Pulmonary artery endothelial cell (primary cell): Measurements from ENCODE around the gene PRRX1. TPM values are rescaled to one million over a fixed set of nuclear protein-coding genes. Genes with fewer than 3 reads are reported as not detected.

Experiments used
- DNase-seq: peaks from one replicate; pipeline ENCODE4 v3.0.0-alpha.2; 2011; ENCODE audit warnings: low read depth, low spot score
- total RNA-seq: library from RNA; depleted of rRNA; stranded (reverse); fragments of >200 nt; gene quantifications from 2 replicates; pipeline ENCODE4 v1.2.3, GENCODE V29; 2014

The PRRX1 gene
- total RNA-seq, 1 donor from 2014 or later: 1.3 TPM

DNA sequence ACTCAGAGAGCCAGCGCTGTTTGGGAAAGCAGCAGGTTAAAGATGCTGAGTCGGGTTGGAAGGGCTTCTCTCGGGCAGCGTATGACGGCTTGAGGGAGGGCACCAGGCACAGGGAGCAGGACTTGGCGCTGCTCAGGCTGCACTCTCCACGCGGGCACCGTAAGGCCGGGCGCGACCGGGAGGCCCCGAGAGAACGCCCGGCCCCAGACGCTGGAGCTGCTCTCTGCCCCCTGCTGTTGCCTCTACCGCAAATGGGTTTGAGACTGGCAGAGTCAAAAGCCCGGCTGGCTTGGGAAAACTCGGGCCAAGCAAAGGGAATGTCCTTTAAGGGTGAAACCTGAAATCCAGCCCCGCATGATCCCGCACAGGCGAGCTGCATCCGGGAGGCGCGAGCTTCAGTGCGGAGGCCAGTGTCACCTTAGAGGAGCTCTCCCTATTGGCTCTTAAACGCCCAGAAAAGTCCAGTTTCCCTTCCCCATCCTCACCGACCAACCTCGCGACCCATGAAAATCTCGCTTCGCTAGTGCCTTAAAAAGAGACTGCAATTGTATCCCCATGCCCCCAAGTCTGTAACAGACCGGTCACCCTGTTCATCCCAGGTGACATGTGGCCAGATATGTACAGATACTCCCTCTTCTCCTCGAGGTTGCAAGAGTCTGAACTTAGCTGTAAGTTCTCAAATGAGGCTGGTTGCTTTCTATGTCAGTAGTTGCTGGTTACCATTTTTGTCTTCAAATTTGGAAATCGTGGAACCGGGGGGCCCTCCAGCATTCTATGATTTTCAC, 1.1 kb downstream of the PRRX1 start:
- DNase-seq: no peak

DNA sequence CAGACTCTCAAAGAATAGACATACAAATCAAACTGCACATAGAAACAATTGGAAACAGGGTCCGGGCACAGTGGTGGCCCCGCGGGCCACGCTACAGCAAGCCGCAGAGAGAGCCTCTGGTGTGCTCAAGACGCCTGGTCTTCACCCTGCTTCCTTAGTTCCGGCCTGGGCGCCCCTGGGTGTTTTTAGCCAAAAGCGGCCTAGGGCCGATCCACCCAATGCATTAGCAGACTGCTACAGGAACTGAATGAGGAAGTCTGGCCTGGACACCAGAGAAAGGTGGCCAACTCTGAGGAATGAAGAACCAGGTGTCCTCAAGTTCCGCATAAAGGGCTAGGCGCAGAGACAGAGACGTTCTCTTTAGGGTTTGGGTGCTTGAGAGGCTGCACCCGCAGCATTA, 1.7 kb downstream of the PRRX1 start:
- no peak for DNase-seq

- DNase-seq: no peak
These were observed 2.8 kb downstream of the PRRX1 start for GRCh38 chr1:170666541-170667254.

DNA sequence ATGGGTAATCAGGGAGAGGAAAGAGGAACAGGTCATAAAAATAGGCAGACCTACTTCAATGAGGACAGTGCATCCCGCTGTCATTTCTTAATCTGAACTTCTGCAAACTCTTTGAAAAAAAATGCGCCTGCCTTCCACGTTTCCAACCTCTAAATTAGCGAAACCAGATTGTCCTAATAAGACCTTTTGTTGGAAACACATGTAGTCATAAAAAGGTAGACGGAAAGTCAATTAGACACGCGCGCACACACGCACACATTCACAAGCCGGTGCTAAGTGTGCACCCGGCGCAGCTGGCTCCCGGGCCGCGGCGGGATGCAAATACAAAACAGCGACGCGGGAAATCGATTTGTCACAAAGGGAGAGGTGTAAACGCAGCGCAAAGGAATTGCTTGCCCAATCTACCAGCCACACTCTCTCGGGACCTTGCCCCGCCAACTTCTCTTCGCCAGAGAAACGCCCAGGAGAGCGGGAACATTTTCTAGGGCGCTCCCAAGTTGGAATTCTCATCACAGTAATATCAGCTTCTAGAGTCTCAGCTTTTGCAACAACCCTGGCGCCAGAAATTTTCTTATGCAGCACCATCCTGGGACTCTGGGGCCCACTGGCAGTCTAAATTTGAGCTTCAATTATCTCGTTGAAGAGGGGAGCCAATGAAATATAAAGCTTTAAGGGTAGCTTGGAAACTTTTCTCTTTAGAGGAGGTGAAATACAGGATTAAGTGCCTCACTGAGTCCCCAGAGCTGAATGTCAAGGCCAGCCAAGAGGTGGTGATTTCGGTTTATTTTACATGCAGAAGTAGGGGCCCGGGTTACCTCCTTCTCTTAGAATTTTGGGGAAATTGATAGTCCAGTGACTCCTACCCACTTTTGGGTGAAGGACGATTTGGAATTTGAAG, 4.5 kb downstream of the PRRX1 start:
- DNase-seq: no peak

GRCh38 chr1:170669107-170669445, 5.1 kb downstream of the PRRX1 start:
- no peak for DNase-seq

DNA sequence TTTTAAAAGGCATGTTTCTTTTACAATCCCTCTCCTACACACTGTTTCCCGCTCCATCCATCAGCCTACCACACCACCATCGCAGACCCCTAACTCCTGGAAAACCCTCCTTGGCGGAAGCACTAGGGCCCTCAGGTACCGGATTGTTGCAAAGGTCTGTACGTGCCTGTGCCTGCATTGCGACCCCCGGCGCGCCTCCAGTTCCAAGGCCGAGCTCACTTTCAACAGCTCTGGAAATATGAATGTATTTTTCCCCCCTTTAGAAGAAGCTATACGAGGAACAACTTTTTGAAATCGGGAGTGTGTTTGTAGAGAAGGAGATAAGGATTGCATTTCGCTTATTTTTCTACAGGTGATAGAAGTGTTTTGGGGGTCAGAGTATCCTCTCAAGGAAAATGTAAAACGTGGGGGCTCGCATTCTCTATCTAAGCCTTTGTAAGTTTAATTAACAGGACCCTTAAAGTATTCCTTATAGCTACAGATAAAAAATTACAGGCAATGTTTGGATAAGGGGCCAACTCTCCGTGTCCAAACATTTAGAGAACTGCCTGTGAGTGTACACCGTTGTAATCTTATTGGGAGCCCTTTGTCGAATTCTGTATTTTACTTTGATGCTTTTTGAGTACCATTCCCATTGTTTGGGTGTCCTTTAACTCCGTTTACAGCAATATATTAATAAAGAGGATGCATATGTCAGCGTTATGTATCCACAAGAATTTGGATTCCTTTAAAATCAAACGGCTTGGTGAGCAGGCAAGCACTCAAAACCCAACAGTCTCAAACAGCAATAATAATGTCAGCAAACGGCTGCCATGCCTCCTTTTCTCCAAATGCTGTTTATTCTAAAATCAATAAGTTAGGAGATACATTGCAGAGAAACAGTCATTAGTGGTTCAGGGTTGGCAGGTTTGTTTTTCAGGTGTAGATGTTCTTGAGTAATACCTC, 5.9 kb downstream of the PRRX1 start:
- no peak for DNase-seq

DNA sequence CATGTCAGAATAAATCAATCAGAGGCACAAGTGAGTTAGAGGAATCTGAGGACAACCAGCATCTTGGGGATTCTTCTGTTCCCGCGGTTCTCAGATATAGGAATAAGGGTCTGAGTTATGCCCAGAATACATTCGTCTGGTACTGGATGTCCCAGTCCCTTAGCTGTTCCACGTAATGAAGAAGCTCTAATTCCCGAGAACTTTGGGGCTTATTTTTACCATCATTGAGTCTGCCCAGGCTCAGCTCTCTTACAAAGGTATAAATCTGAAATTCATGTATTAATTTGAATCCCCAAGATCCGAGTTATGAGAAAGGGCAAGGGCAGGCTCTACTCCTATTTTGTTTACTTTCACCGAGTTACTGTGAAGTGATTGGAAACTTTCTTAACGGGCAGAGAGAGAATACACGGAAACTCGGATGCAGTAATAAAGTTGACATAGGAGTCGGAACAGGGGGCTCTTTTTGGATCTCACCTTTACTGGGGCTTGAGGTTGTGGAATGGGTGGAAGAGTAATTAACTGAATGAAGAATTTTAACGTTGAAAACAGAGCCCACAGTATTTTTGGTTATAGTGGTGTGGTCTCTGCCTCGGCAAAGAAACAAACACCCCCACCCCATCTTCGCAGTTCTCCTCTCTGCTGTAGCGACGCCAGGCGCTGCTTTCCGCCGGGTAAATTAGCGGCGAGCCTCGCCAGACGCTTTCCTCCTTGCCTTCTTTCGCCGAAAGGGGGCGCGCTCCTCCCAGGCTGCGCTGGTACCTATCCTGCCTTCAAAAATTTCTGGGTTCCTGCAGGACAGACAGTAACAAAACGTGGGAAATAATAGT, 7.1 kb downstream of the PRRX1 start:
- no peak for DNase-seq

GRCh38 chr1:170671629-170671963, 7.7 kb downstream of the PRRX1 start:
- no peak for DNase-seq

DNA sequence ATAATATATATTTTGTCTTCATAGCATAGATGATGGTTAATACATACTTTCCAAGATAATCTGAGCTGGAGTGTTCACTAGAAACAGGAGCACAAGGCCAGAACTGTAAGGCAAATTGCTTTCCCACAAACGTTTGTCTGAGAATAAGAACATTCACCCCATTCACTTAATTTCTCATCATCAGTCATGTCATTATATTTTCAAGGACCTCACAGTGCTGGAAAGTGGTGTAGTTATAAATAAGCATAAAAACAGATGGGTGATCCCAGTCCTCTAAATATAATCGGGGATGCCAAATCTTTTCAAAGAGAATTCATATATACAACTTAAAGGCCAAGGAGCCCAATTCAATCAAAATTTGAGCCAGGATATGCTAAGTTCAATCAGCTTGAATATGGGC, 8.4 kb downstream of the PRRX1 start:
- DNase-seq: no peak

GRCh38 chr1:170674239-170674638, 10.3 kb downstream of the PRRX1 start:
- DNase-seq: no peak

DNA sequence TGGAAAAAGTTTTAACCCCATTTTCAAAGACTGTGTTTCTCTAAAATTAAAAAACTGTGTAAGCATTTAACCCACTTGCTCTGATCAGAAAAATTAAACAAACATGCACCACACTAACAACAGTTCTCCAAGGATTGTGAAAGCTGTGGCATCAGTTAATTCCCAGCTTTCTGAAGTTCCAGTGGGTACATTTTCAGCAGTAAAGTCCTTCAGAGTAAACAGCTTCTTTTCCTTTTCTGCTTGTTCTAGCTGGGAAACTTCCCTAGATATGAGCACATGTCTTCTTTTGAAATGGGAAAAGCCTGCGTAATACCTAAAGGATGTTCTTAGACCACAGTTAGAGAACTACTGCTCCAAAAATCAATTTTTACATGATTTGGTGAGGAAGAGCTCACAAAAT, 11.1 kb downstream of the PRRX1 start:
- DNase-seq: no peak

DNA sequence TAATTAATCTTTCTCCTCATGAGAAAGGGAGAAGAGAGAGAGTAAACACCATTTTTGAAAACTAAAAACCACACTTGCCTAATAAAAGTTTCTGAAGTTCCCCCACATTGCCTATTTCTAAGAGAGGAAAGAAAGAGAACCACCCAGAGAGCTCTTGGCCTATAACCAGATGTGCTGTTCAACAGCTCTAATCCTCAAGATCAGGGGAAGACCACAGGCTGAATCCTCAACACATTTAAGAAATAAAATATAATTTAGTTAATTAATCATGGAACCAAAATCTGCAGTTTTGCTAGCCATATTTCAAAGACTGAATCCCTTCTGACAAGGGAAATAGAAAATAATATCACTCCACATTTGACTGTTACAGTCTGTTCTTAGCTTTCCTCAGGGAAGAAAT, 11.9 kb downstream of the PRRX1 start:
- DNase-seq: no peak

- no peak for DNase-seq
These were observed 12.7 kb downstream of the PRRX1 start for GRCh38 chr1:170676628-170677027.

GRCh38 chr1:170678027-170678600, 14.2 kb downstream of the PRRX1 start:
- no peak for DNase-seq

- no peak for DNase-seq
These were observed 16.5 kb downstream of the PRRX1 start for GRCh38 chr1:170680428-170680827.

DNA sequence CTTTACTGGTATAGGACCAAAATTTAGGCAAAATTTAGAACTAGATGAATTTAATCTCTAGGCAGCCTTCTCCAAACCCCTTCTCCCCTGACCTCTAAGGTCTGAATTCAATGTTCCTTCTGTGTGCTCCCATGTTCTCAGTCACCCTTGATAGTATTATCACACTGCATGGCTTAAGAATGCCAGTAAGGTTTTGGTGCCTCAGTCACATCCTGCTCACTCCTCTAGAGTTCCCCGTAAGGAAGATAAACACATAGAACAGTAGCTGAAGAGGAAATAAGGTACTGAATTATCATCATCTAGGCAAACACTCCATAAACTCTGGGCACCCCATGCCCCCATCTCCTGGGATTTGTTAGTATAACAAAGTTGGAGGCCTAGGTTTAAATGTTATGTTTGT, 18.2 kb downstream of the PRRX1 start:
- no peak for DNase-seq

- no peak for DNase-seq
These were observed 18.9 kb downstream of the PRRX1 start for GRCh38 chr1:170682809-170683208.

DNA sequence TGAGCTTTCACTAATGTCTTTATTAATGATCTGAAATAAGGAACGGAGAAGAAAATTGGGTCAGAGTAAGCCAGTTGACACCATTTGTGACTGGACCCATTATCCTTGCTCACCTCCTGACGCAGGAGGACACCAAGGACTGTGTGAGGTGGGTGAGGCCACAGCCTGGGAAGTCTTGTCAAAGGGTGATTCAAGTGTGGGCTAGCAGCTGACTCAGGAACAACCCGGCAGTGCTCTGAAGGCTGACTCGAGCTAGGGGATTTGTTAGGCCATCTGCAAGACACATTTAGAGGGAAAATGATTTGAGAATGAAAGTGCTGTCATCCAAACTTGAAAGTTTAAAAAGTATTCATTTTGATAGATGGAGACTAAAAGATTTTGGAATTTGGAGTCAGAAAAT, 21.2 kb downstream of the PRRX1 start:
- DNase-seq: no peak

- DNase-seq: no peak
These were observed 22.4 kb downstream of the PRRX1 start for GRCh38 chr1:170686291-170686690.

DNA sequence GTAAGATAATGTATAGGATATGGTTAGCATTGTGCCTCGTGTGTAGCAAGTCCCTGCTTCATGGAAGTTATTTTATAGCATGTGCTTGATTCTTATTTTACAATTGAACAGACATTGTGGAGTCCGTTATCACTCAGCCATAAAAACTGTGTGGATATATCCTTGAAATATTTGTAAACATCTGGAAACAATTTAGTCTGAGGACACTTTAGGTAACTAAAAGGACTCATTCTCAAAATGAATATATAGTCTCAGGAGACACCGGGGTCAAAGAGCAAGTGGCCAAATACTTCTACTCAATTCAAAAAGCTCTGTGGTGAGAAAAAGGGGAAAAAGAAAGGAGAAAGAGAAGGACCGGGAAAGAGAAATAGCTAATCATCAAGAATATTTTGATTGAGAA, 23.7 kb downstream of the PRRX1 start:
- DNase-seq: no peak
